GM23338 (cell line): ENCODE results near the gene SLC39A11. TPM values are rescaled to one million over a fixed set of nuclear protein-coding genes. Genes with fewer than 3 reads are reported as not detected.
"Not testable (repeated sequence)": the region's sequence is repeated elsewhere in the genome, so short reads cannot be mapped to it uniquely, and the experiment has no call there.

Source experiments
- ATAC-seq: fragments of 200-7000 bp; cut with Tn5 transposase; 3 replicates; pipeline ENCODE4 v1.9.1; 2020
- DNase-seq: peaks from one replicate; pipeline ENCODE4 v3.0.0-alpha.2; 2015; ENCODE audit warnings: low spot score
- H2AFZ ChIP-seq: fragments of 200-600 bp; sonication (generic); 2 replicates; pipeline ENCODE4 v1.8.0; 2016; ENCODE audit warnings: antibody characterized with exemption, mild to moderate bottlenecking, moderate library complexity
- H3F3A ChIP-seq: fragments of 200-600 bp; sonication (generic); replicated peaks from 2 replicates; pipeline ENCODE4 v1.8.0; 2017; ENCODE audit warnings: antibody characterized with exemption, mixed run types, low read depth
- H3K27ac ChIP-seq: fragments of 200-600 bp; sonication (generic); 2 replicates; pipeline ENCODE4 v1.6.1; 2016; ENCODE audit warnings: low read depth
- H3K27me3 ChIP-seq: fragments of 200-600 bp; sonication (generic); 2 replicates; pipeline ENCODE4 v1.8.0; 2016; ENCODE audit warnings: mild to moderate bottlenecking, mixed run types, moderate library complexity; ENCODE audit not compliant: insufficient read depth
- H3K36me3 ChIP-seq: fragments of 200-600 bp; sonication (generic); 2 replicates; pipeline ENCODE4 v1.8.0; 2016; ENCODE audit warnings: mild to moderate bottlenecking; ENCODE audit not compliant: insufficient read depth
- H3K4me1 ChIP-seq: fragments of 200-600 bp; sonication (generic); 2 replicates; pipeline ENCODE4 v1.8.0; 2016; ENCODE audit warnings: mild to moderate bottlenecking, moderate library complexity; ENCODE audit not compliant: insufficient read depth
- H3K4me2 ChIP-seq: fragments of 200-600 bp; sonication (generic); 2 replicates; pipeline ENCODE4 v1.7.1; 2017; ENCODE audit warnings: mixed run types
- H3K4me3 ChIP-seq: fragments of 200-600 bp; sonication (generic); 2 replicates; pipeline ENCODE4 v1.6.1; 2016; ENCODE audit warnings: mixed run types
- H3K79me2 ChIP-seq: fragments of 200-600 bp; sonication (generic); replicated peaks from 2 replicates; pipeline ENCODE4 v1.8.0; 2017; ENCODE audit warnings: mild to moderate bottlenecking; ENCODE audit not compliant: insufficient read depth
- H3K9me2 ChIP-seq: fragments of 200-600 bp; sonication (generic); 2 replicates; pipeline ENCODE4 v1.8.0; 2017; ENCODE audit not compliant: insufficient read depth
- H4K20me1 ChIP-seq: fragments of 200-600 bp; sonication (generic); replicated peaks from 2 replicates; pipeline ENCODE4 v1.8.0; 2017; ENCODE audit warnings: mild to moderate bottlenecking; ENCODE audit not compliant: insufficient read depth
- H3K27ac Mint-ChIP-seq: 2 replicates; pipeline ENCODE4 v1.8.0; 2020; ENCODE audit warnings: inconsistent platforms, mild to moderate bottlenecking, moderate library complexity, mixed read lengths
- H3K27me3 Mint-ChIP-seq: 3 replicates; pipeline ENCODE4 v1.8.0; 2022; ENCODE audit warnings: low read depth, mild to moderate bottlenecking, moderate library complexity, mixed read lengths, inconsistent platforms; ENCODE audit not compliant: insufficient read depth, poor library complexity
- H3K36me3 Mint-ChIP-seq: 3 replicates; pipeline ENCODE4 v1.8.0; 2021; ENCODE audit warnings: low read depth, mild to moderate bottlenecking, inconsistent platforms, moderate library complexity, mixed read lengths
- H3K4me1 Mint-ChIP-seq: 3 replicates; pipeline ENCODE4 v1.8.0; 2020; ENCODE audit warnings: mild to moderate bottlenecking, inconsistent platforms, mixed read lengths
- H3K4me3 Mint-ChIP-seq: 3 replicates; pipeline ENCODE4 v1.8.0; 2021; ENCODE audit warnings: moderate library complexity, mild to moderate bottlenecking, inconsistent platforms, mixed read lengths
- H3K9me3 Mint-ChIP-seq: 3 replicates; pipeline ENCODE4 v1.8.0; 2020; ENCODE audit warnings: moderate library complexity, mild to moderate bottlenecking, inconsistent platforms, mixed read lengths
- CTCF ChIP-seq, 2 experiments: fragments of 200-600 bp in 1 of 2; sonication (generic) in 1 of 2; conservative IDR thresholded peaks; 2 replicates each; pipeline versions ENCODE4 v1.5.1 to v1.6.1; 2016 to 2017; ENCODE audit warnings: antibody characterized with exemption in 2 of 2, low read depth in 2 of 2, mild to moderate bottlenecking in 2 of 2, moderate library complexity in 1 of 2
- ETS1 ChIP-seq: IDR thresholded peaks from 2 replicates; pipeline ENCODE4 v1.6.1; 2016; ENCODE audit warnings: antibody characterized with exemption
- EZH2 ChIP-seq: fragments of 200-600 bp; sonication (generic); IDR thresholded peaks from one replicate; pipeline ENCODE4 v1.8.0; 2017; ENCODE audit warnings: antibody characterized with exemption, mild to moderate bottlenecking, low read depth; ENCODE audit not compliant: unreplicated experiment
- EZH2phosphoT487 ChIP-seq: fragments of 200-600 bp; sonication (generic); IDR thresholded peaks from one replicate; pipeline ENCODE4 v1.8.1; 2018; ENCODE audit warnings: antibody characterized with exemption; ENCODE audit not compliant: unreplicated experiment
- NANOG ChIP-seq: IDR thresholded peaks from 2 replicates; pipeline ENCODE4 v1.6.1; 2016; ENCODE audit warnings: antibody characterized with exemption, borderline replicate concordance
- POLR2AphosphoS5 ChIP-seq: IDR thresholded peaks from 2 replicates; pipeline ENCODE4 v1.6.1; 2016; ENCODE audit warnings: antibody characterized with exemption, low read depth
- STAT1 ChIP-seq: IDR thresholded peaks from one replicate; pipeline ENCODE4 v1.6.1; 2016; ENCODE audit warnings: antibody characterized with exemption; ENCODE audit not compliant: unreplicated experiment
- ZNF114 ChIP-seq: fragments of 250-450 bp; sonication (Bioruptor Pico); IDR thresholded peaks from 2 replicates; pipeline ENCODE4 v1.5.0; 2020; ENCODE audit warnings: mild to moderate bottlenecking, moderate library complexity
- ZNF331 ChIP-seq: fragments of 250-450 bp; sonication (Bioruptor Pico); IDR thresholded peaks from 2 replicates; pipeline ENCODE4 v1.5.0; 2020; ENCODE audit warnings: low read depth, mild to moderate bottlenecking, moderate library complexity
- polyA plus RNA-seq: library from polyadenylated mRNA; unstranded; fragments of >200 nt; fragmentation: Nextera tagmentation; extraction: Ambion mirVana; gene quantifications from 2 replicates; pipeline ENCODE4 v1.2.1, GENCODE V29; 2016
- total RNA-seq: library from RNA; depleted of rRNA; stranded (reverse); fragments of >200 nt; shearing (Covaris generic); gene quantifications from 2 replicates; pipeline ENCODE4 v1.2.3, GENCODE V29; 2014

SLC39A11 gene
- total and polyA plus RNA-seq, 2 experiments from 2014 or later, result 10.8 to 18.1 TPM

- TF ChIP-seq ETS1 (no peak), ZNF331 (CRISPR knock-in tag) (no peak), EZH2 (no peak), STAT1 (no peak), ZNF114 (CRISPR knock-in tag) (no peak), CTCF (conservative IDR thresholded peaks at IDR 0.05; ENCODE audit: low read depth in 2 of 2) (no peak)
Observed at GRCh38 chr17:73135766-73136165, 43.3 kb upstream of the SLC39A11 start (continued).

GRCh38 chr17:73133911-73134649 lies 41.6 kb upstream of the SLC39A11 start:
- no peaks in the 10 kb centered on the region for H4K20me1 ChIP-seq
- H3K36me3 Mint-ChIP-seq, result no peaks in the 10 kb centered on the region
- peak overlapping the region; percentile 76 for H2AFZ ChIP-seq
- H3K4me1 Mint-ChIP-seq, result peaks cover 14% of the 10 kb centered on the region
- no peaks in the 10 kb centered on the region for H3F3A ChIP-seq
- no peaks in the 10 kb centered on the region for H3K9me3 Mint-ChIP-seq
- no peak overlapping the region for H3K4me3 Mint-ChIP-seq
- ATAC-seq (no peak), DNase-seq (no peak)
- H3K27ac Mint-ChIP-seq, result no peak overlapping the region
- TF ChIP-seq NANOG (no peak), EZH2 (no peak)
- H3K9me2 ChIP-seq, result no peaks in the 10 kb centered on the region
- H3K27ac ChIP-seq, result no peak overlapping the region
- H3K36me3 ChIP-seq, result no peaks in the 10 kb centered on the region
- H3K4me3 ChIP-seq, result no peak overlapping the region
- peaks cover 17% of the 10 kb centered on the region for H3K4me1 ChIP-seq
- no peak overlapping the region for H3K4me2 ChIP-seq
- H3K27me3 ChIP-seq, result no peaks in the 10 kb centered on the region
- peaks cover 2% of the 10 kb centered on the region for H3K27me3 Mint-ChIP-seq
- H3K79me2 ChIP-seq, result no peaks in the 10 kb centered on the region

GRCh38 chr17:73132085-73132492 lies 39.6 kb upstream of the SLC39A11 start:
- TF ChIP-seq ZNF331 (CRISPR knock-in tag), result no peak
- no peak for TF ChIP-seq ETS1
- TF ChIP-seq EZH2phosphoT487, result no peak
- no peak for TF ChIP-seq CTCF (conservative IDR thresholded peaks at IDR 0.05; ENCODE audit: low read depth in 2 of 2)
- TF ChIP-seq POLR2AphosphoS5, result no peak
- no peaks in the 10 kb centered on the region for H3K36me3 Mint-ChIP-seq
- Histone ChIP-seq H3K4me1 (peaks cover 17% of the 10 kb centered on the region), H3K36me3 (no peaks in the 10 kb centered on the region), H3K9me2 (no peaks in the 10 kb centered on the region), H3K27me3 (no peaks in the 10 kb centered on the region), H3F3A (no peaks in the 10 kb centered on the region), H3K4me3 (no peak overlapping the region), H2AFZ (peak overlapping the region; percentile 70; the same call in 1 of the 2 replicates), H3K4me2 (peak overlapping the region; percentile 6; the same call in 1 of the 2 replicates), H4K20me1 (no peaks in the 10 kb centered on the region), H3K27ac (no peak overlapping the region), H3K79me2 (no peaks in the 10 kb centered on the region)
- H3K4me3 Mint-ChIP-seq, result no peak overlapping the region
- ATAC-seq (peak; percentile 58), DNase-seq (no peak)
- H3K9me3 Mint-ChIP-seq, result no peaks in the 10 kb centered on the region
- H3K27ac Mint-ChIP-seq, result no peak overlapping the region
- H3K27me3 Mint-ChIP-seq, result peaks cover 2% of the 10 kb centered on the region
- peaks cover 14% of the 10 kb centered on the region for H3K4me1 Mint-ChIP-seq

GRCh38 chr17:73131439-73131838 lies 39.0 kb upstream of the SLC39A11 start:
- H2AFZ ChIP-seq, H3K27me3 ChIP-seq, H3F3A ChIP-seq, DNase-seq, H3K9me2 ChIP-seq, H3K27ac ChIP-seq, H3K27ac Mint-ChIP-seq, ATAC-seq, H3K36me3 ChIP-seq, H3K36me3 Mint-ChIP-seq, H3K27me3 Mint-ChIP-seq, H3K4me3 ChIP-seq, H3K4me2 ChIP-seq, H4K20me1 ChIP-seq, H3K9me3 Mint-ChIP-seq, H3K79me2 ChIP-seq, H3K4me3 Mint-ChIP-seq: not testable (repeated sequence)
- peaks cover 17% of the 10 kb centered on the region for H3K4me1 ChIP-seq
- peaks cover 14% of the 10 kb centered on the region for H3K4me1 Mint-ChIP-seq
